Measurements from ENCODE around the gene SLC6A18. TPM values are rescaled to one million over a fixed set of nuclear protein-coding genes. Genes with fewer than 3 reads are reported as not detected.

SLC6A18 gene
- total and polyA plus RNA-seq, 9 of the 15 experiments (the other 6 are each of a cell fraction or from before 2014, with no cell fraction given): not detected

- Histone ChIP-seq H3K27me3 (ENCODE audit: control insufficient read depth in 2 of 2, insufficient read depth in 2 of 2, low read length in 2 of 2) (peaks cover 21 to 67% of the 10 kb centered on the region in 2 experiments), H3K36me3 (ENCODE audit: control insufficient read depth, insufficient read depth, low read length) (no peaks in the 10 kb centered on the region), H3K79me2 (ENCODE audit: control insufficient read depth, insufficient read depth, low read length) (no peaks in the 10 kb centered on the region), H2AFZ (ENCODE audit: low read depth, low read length) (no peak overlapping the region), H3K4me2 (ENCODE audit: insufficient read depth, low read length) (no peak overlapping the region), H3K4me3 (no peak overlapping the region), H3K4me1 (replicated peaks in 1 of 2; ENCODE audit: control insufficient read depth in 2 of 2, insufficient read depth in 2 of 2, low read length in 2 of 2) (peaks cover 0 to 37% of the 10 kb centered on the region in 2 experiments; a peak in 1 of 5 replicates), H3K9ac (ENCODE audit: insufficient read depth in 1 of 2, low read depth in 2 of 2, low read length in 2 of 2) (no peak overlapping the region), H4K20me1 (replicated peaks; ENCODE audit: control insufficient read depth, insufficient read depth, low read length) (peaks cover 12% of the 10 kb centered on the region; the same call in 1 of the 2 replicates), H3K9me1 (ENCODE audit: control insufficient read depth, insufficient read depth, low read length) (no peaks in the 10 kb centered on the region), H3K27ac (ENCODE audit: extremely low read depth, low read depth, low read length) (no peak overlapping the region), H3K9me3 (replicated peaks; ENCODE audit: control insufficient read depth, insufficient read depth, low read depth, low read length) (no peaks in the 10 kb centered on the region)
- intact Hi-C loops (cut with micrococcal nuclease) (no loop called here), in situ Hi-C loops (cut with MboI) (no loop called here)
- TF ChIP-seq GATA2 (CRISPR knock-in tag; IDR thresholded peaks at IDR 0.05): no peak
- no peak for DNase-seq (ENCODE audit: extremely low read depth in 1 of 4, low spot score in 3 of 4)
- no peak for FAIRE-seq
- 13% methylated on average over 7 of the region's 10 CpGs for WGBS (ENCODE audit: insufficient coverage, low coverage, missing lambda C conversion rate)
- BruUV-seq (replicated peaks): no TSS peak
- POLR2A ChIA-PET: interaction anchor here (0.5 to 0.8 kb wide), 2 partner anchors 17 to 361 kb away, joined by 3 read pairs; partner anchors contain the start of gene TERT
- ATAC-seq: no peak
- CTCF ChIA-PET (ENCODE audit: low intra/inter-chr PET ratio): no interaction called here
These were observed 52.6 kb downstream of the SLC6A18 start for GRCh38 chr5:1277781-1278180.

- intact Hi-C loops (cut with micrococcal nuclease): no loop called here
- H3K4me1 ChIP-seq (replicated peaks in 1 of 2; ENCODE audit: control insufficient read depth in 2 of 2, insufficient read depth in 2 of 2, low read length in 2 of 2): peaks cover 0 to 38% of the 10 kb centered on the region in 2 experiments; a peak in 1 of 5 replicates
These were observed 53.0 kb downstream of the SLC6A18 start for GRCh38 chr5:1278216-1278615.

More at GRCh38 chr5:1278216-1278615, 53.0 kb downstream of the SLC6A18 start:
- ATAC-seq: no peak
- no peaks in the 10 kb centered on the region for H3K9me1 ChIP-seq (ENCODE audit: control insufficient read depth, insufficient read depth, low read length)
- H3K27me3 ChIP-seq (ENCODE audit: control insufficient read depth in 2 of 2, insufficient read depth in 2 of 2, low read length in 2 of 2): peaks cover 21 to 71% of the 10 kb centered on the region in 2 experiments
- POLR2A ChIA-PET: no interaction called here
- no peak overlapping the region for H3K9ac ChIP-seq (ENCODE audit: insufficient read depth in 1 of 2, low read depth in 2 of 2, low read length in 2 of 2)
- no peak for TF ChIP-seq CCNT2 (IDR thresholded peaks at IDR 0.05; ENCODE audit: borderline replicate concordance, extremely low read depth, insufficient read length, low read depth, low read length)
- TF ChIP-seq, protein P1, sequence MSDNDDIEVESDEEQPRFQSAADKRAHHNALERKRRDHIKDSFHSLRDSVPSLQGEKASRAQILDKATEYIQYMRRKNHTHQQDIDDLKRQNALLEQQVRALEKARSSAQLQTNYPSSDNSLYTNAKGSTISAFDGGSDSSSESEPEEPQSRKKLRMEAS (CRISPR knock-in tag; IDR thresholded peaks at IDR 0.05): peak; percentile 52; the same call in 1 of the 2 replicates
- TF ChIP-seq ZC3H4 (CRISPR knock-in tag; IDR thresholded peaks at IDR 0.05; ENCODE audit: borderline replicate concordance): 0 out of 2 replicates have a peak, but pooled peaks have one; percentile 34
- TF ChIP-seq ZNF778 (CRISPR knock-in tag; IDR thresholded peaks at IDR 0.05): no peak
- H4K20me1 ChIP-seq (replicated peaks; ENCODE audit: control insufficient read depth, insufficient read depth, low read length): peaks cover 12% of the 10 kb centered on the region; the same call in 1 of the 2 replicates
- BruUV-seq (replicated peaks): no TSS peak
- no peak for DNase-seq (ENCODE audit: extremely low read depth in 1 of 4, low spot score in 3 of 4)
- H3K4me2 ChIP-seq (ENCODE audit: insufficient read depth, low read length): no peak overlapping the region
- H2AFZ ChIP-seq (ENCODE audit: low read depth, low read length): no peak overlapping the region
- no peaks in the 10 kb centered on the region for H3K36me3 ChIP-seq (ENCODE audit: control insufficient read depth, insufficient read depth, low read length)
- 22% methylated on average over 13 of the region's 13 CpGs for WGBS (ENCODE audit: insufficient coverage, low coverage, missing lambda C conversion rate)
- in situ Hi-C loops (cut with MboI): no loop called here
- H3K27ac ChIP-seq (ENCODE audit: extremely low read depth, low read depth, low read length): no peak overlapping the region
- H3K79me2 ChIP-seq (ENCODE audit: control insufficient read depth, insufficient read depth, low read length): no peaks in the 10 kb centered on the region
- H3K4me3 ChIP-seq: no peak overlapping the region
- FAIRE-seq: peak; percentile 64
- no peaks in the 10 kb centered on the region for H3K9me3 ChIP-seq (replicated peaks; ENCODE audit: control insufficient read depth, insufficient read depth, low read depth, low read length)
- CTCF ChIA-PET (ENCODE audit: low intra/inter-chr PET ratio): no interaction called here

All from K562 (cell line).